ENCODE data around the gene PIEZO2.

The PIEZO2 gene

GRCh38 chr18:11055721-11056120 lies 93.6 kb downstream of the PIEZO2 start:
- DNase-seq = no peak

DNA sequence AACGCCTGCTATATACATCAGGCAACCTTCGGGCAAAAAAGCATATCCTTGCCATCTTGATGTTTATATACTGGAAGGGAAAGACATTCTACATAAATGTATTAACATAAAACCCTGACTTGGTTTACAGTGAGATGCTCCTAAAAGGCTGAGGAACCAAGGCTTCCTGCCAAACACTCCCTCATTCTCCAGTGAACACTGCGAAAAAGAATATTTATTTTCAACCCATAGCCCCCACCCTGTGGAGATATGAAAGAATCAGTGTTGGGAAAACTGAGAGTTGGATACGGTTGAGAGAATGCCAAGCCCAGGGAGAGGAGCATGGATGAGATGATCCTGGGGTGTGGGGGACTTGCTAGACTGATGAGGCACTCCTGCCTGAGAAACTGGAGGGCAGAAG lies 94.9 kb downstream of the PIEZO2 start:
- no peak for DNase-seq

DNA sequence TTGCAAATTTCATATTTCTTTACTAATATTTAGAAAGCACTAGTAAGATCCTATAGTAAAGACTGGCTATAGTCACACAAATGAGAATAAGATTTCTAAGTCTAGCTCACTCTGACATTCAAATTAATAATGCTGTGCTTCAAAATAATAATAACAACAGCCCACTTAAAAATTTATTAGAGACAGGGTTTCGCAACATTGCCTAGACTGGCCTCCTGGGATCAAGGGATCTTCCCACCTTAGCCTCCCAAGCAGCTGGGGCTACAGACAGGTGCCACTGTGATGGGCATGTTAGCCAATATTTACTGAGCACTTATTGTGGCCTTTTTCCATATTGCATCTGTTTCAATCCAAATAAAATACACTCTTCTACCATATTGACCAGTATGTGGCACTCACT lies 96.1 kb downstream of the PIEZO2 start:
- no peak for DNase-seq

DNA sequence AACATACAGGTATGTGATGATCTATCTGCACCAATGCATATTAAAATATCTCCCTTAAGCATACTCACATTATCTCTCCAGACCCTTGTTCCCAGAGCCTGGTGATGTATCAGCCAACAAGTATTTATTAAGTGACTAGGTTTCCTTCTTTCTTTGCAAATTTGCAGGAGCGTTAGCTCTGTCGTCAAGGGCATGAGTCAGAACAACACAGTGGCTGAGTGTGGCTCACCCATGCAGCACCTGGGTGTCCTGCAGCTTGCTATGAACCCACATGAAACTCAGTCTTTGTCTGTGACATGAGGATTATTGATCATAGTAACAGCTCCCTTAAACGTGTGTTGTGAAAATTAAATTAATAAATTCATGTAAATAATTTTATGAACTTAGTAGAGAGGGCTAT lies 96.6 kb downstream of the PIEZO2 start:
- no peak for DNase-seq

DNA sequence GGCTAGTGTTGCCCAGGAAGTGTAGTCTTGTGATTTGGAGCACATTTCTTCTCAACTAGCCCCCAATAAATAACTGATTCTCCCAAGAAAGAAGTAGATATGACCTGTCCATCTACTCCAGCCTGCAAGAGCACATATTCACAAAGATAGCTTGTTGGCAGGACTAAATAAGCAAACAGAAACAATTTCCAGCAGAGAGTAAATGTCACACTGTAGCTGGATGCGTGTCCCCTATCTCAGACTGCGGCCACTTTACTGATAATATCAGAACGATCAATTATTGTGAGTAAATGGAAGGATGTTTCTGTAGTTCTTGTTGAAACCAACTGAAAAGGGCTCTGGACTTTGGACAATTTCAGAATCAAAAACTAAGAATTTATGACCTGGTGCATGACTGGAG lies 97.9 kb downstream of the PIEZO2 start:
- no peak for DNase-seq

DNA sequence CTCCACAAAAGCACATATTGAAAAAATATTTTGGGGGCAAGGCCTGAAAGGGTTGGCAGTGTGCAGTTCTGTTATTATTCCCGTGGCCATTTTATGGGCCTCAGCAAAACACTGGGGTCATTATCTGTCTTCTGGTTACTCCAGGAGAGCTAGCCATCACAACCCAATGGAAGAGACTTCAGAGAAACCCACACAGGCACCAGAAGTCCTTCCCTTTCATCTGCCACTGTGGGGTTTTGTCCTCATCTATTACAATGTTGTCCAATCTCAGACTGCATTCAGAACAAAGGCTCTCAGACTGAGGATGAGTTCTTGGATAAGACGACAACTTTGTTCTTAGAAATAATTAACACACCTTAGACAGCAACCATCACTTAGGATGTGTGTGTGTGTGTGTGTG lies 98.4 kb downstream of the PIEZO2 start:
- DNase-seq = no peak

GRCh38 chr18:11047817-11048216 lies 101.6 kb downstream of the PIEZO2 start:
- no peak for DNase-seq

DNA sequence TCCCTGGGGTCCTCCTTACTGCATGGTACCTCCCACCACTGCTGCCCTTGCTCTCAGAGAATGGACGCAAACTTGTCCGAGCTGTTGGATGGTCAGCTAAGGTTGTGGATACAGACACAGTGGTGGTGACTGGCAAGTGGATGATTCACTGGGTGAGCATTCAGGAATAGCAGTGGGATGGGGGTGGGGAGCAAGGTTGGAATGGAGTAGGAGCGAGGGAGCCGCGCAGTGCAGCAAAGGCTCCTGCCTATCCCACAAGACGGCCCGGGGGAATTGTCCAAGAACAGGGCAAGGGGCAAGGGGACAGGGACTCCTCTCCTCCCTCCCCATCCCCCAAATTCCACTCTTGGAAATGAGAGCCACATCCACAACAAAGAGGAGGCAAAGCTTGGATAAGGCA lies 102.2 kb downstream of the PIEZO2 start:
- DNase-seq = no peak

DNA sequence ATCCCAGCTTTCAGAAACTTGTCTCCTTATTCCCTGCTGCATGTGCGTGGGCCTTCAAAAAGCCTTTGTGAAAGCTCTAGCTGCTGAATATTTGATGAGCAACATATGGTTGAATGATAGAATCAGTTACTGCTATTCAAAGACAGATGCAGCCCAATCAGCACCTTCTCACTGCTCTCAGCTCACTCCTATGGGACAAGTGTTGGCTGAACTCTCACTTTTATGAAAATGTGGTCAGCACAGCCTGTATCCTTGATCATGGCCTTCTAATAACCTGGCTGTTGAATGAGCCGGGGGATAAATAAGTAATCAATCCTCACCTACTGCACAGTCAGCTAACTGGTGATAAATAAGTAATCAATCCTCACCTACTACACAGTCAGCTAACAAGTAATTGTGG lies 103.2 kb downstream of the PIEZO2 start:
- DNase-seq = no peak

DNA sequence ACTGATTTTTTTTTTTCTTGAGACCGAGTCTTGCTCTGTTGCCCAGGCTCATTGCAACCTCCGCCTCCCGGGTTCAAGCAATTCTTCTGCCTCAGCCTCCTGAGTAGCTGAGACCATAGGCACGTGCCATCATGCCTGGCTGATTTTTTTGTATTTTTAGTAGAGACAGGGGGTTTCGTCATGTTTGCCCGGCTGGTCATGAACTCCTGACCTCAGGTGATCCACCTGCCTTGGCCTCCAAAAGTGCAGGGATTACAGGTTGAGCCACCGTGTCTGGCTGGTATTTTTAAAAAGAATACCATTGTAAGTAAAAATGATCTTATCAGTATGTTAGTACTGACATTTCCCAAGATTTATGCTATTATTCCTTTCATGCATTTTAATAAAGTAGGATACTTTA lies 105.7 kb downstream of the PIEZO2 start:
- DNase-seq = no peak

- no peak for DNase-seq
These were observed 107.1 kb downstream of the PIEZO2 start for GRCh38 chr18:11042247-11042646.

- no peak for DNase-seq
These were observed 108.3 kb downstream of the PIEZO2 start for GRCh38 chr18:11040823-11041656.

- DNase-seq = no peak
These were observed 109.0 kb downstream of the PIEZO2 start for GRCh38 chr18:11040359-11040758.

- no peak for DNase-seq
These were observed 111.7 kb downstream of the PIEZO2 start for GRCh38 chr18:11037533-11038240.

DNA sequence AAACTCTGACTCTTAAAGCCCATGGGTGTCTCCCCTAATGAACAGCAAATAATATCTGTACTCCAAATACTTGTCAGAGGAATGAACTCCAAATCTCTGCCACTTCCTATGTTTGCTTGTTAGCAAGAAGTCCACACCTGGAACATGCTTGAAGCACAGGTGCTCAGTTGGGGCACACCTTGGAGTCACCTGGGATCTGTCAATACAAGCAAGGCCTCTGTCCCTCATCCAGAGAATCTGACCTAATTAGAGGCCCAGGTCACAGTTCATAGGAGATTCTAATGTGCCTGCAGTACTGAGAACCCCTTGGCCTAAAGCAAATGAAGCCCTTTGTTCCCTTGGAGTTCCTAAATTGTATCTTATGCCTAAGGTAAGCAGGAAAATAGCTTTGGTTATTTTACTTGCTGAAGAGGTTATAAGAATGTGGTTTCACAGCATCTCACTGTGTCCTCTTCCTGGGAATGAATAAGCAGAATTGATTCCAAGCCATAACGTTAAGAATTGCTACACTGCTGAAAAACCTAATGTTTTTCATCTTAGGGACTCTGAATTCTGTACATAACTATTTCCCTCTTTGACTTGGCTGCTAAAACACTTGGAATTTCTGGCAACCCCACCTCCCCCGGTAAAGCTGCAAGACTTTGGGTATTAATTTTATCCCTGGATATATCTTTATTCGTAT lies 113.4 kb downstream of the PIEZO2 start:
- DNase-seq = no peak

- no peak for DNase-seq
These were observed 114.0 kb downstream of the PIEZO2 start for GRCh38 chr18:11035376-11035775.

GRCh38 chr18:11034884-11035283 lies 114.5 kb downstream of the PIEZO2 start:
- DNase-seq = no peak

GRCh38 chr18:11033503-11033902 lies 115.9 kb downstream of the PIEZO2 start:
- no peak for DNase-seq

DNA sequence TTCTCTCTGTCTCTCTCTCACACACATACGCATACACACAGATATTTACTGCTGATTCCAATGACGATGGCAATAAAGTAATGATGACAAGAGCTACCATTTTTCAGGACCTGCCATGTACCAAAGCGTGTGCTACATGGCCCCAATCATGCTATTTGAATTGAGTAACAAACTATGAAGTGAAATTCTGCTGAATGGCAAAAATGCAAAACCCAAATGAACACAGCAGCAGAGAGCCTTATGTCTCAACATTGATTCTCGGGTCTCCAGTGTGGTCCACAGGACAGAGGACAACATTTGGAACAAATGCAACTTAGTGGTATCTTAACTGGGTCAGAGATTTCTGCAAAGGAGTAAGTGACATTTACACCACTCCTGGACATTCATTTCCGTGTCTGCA lies 117.4 kb downstream of the PIEZO2 start:
- no peak for DNase-seq

- no peak for DNase-seq
These were observed 120.3 kb downstream of the PIEZO2 start for GRCh38 chr18:11029021-11029420.

- no peak for DNase-seq
These were observed 121.5 kb downstream of the PIEZO2 start for GRCh38 chr18:11027862-11028261.

GRCh38 chr18:11025671-11026070 lies 123.7 kb downstream of the PIEZO2 start:
- DNase-seq = no peak

DNA sequence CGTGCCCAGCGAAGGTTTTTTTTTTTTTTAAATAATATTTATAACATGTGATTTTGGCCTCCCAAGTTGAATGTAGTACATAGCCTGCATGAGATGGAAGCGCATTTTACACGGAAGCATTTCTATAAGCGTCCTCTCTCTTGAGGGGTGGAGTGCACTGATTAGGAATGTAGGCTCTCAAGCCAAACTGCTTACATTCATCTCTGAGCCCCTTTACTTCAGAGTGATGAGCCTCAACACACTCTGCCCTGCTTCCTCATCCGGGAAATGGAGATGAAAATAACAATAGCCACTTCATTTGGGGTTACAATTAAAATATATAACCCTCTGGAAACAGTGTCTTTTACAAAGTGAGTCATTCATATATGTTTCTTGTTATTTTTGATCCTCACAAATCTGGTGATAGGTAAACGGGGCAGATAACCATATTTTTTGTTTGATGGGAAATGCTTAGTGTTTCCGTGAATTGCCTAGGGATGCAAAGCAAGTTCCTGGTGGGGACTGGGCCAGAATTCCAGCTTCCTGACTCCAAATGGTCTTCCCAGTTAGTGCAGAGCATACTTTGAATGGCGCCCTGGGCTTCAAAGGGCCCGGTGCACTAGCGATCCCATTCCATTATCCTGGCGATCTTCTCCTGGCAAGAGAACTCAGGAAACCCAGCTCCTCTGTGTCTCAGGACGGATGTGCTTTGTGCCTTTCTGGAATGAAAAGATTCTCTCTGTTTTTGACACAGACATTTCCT lies 124.3 kb downstream of the PIEZO2 start:
- DNase-seq = no peak

Measured in stimulated activated naive CD4-positive, alpha-beta T cell treated with Interleukin-2 at 50 U/mL for 16 hours (primary cell).